Medulla oblongata (tissue), 1 donor: Measurements from ENCODE around the gene ZNF215.
"Not testable (repeated sequence)": the region's sequence is repeated elsewhere in the genome, so short reads cannot be mapped to it uniquely, and the experiment has no call there.

Source experiments
- DNase-seq: peaks from one replicate; pipeline ENCODE4 v3.0.0-alpha.2; 2015; ENCODE audit errors: extremely low spot score

ZNF215 gene

GRCh38 chr11:6941970-6942369 lies 15.7 kb downstream of the ZNF215 start:
- DNase-seq: no peak

GRCh38 chr11:6943131-6943530 lies 16.9 kb downstream of the ZNF215 start:
- no peak for DNase-seq

GRCh38 chr11:6954248-6954647 lies 28.0 kb downstream of the ZNF215 start:
- not testable (repeated sequence) for DNase-seq

- no peak for DNase-seq
These were observed 35.9 kb downstream of the ZNF215 start for GRCh38 chr11:6962141-6962540.

- DNase-seq: no peak
These were observed 36.4 kb downstream of the ZNF215 start for GRCh38 chr11:6962673-6963072.

DNA sequence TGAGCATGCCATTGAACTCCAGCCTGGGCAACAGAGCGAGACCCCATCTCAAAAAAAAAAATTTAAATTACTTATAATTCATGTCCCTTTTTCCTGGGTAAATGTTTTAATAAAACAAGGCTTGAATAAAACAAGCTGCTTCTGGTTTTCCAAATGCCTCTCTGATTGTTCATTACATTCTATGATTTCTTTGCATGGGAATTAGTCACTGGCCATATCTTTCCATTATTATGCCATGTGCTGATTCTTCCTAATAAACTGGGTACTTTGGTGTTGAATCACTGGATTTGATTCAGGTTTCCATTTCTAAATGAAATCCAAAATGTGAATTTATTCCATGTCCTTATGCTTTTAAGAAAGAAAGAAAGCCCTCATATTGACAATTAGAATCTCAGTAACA lies 42.6 kb downstream of the ZNF215 start:
- DNase-seq: no peak

DNA sequence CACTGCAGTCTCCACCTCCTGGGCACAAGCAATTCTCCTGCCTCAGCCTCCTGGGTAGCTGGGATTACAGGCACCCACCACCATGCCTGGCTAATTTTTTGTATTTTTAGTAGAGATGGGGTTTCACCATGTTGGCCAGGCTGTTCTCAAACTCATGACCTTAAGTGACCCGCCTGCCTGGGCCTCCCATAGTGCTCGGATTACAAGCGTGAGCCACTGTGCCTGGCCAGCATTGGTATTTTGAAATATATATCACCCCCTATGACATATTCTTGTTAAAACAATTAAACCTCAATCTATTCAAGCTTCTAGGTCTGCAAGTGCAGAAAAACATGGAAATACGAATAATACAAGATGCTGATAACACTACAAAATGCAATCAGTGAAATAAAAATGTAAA lies 43.6 kb downstream of the ZNF215 start:
- DNase-seq: not testable (repeated sequence)

DNA sequence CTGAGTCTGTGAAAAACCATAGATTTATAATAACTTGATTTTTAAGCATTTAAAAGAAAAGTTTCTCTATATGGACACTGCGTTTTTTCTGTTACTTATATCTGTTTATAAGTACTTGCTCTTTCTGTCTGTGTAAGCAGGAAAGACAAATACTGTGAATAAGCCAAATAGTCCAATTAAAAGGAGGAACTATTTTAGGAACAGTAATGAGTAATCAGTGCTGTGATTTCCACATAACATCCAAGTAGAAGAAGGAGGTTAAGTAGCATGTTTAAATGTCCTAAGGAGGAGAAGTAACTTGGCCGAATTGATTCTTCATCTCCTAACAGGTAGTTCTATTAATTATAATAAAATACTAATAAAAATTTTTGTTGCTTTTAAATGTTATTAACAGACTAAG lies 53.1 kb downstream of the ZNF215 start:
- no peak for DNase-seq

DNA sequence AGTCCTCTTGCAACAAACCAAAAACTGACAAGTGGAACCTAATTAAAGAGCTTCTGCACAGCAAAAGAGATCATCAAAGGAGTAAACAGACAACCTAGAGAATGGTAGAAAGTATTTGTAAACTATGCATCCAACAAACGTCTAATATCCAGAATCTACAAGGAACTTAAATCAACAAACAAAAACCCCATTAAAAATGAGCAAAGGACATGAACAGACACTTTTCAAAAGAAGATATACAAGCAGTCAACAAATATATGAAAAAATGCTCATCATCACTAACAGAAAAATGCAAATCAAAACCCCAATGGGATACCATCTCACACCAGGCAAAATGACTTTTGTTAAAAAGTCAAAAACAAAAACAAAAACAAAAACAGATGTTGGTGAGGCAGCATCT lies 60.3 kb downstream of the ZNF215 start:
- DNase-seq: no peak

DNA sequence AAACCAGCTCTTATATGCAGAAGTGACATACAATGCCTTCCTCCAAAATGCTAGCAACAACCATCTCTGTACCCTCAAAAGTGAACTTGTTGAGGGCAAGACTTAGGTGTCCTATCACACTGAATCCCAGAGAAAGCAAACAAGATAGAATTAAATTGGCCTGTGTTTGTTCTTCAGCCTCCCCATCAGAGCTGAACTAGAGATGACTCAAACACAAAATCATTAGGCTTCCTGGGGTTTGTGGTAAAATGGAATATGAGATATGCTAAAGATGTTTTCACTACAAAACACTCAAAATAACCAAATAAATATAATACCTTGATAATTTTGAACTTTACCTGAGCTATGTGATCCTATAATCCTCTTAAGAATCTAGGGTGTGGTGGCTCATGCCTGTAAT lies 62.3 kb downstream of the ZNF215 start:
- no peak for DNase-seq

GRCh38 chr11:6991227-6991626 lies 65.0 kb downstream of the ZNF215 start:
- no peak for DNase-seq

- DNase-seq: no peak
These were observed 65.8 kb downstream of the ZNF215 start for GRCh38 chr11:6992026-6992425.

- DNase-seq: no peak
These were observed 66.5 kb downstream of the ZNF215 start for GRCh38 chr11:6992457-6993417.

GRCh38 chr11:6995703-6996102 lies 69.5 kb downstream of the ZNF215 start:
- DNase-seq: no peak

- DNase-seq: peak; percentile 24
These were observed 78.3 kb downstream of the ZNF215 start for GRCh38 chr11:7004482-7004881.
